H9 (cell line): ENCODE results near the gene DES. TPM values are rescaled to one million over a fixed set of nuclear protein-coding genes. Genes with fewer than 3 reads are reported as not detected.

Experiments
- DNase-seq: peaks from one replicate; pipeline ENCODE4 v3.0.0-alpha.2; 2017
- H2AFZ ChIP-seq: one replicate; pipeline ENCODE4 v1.6.1; 2013; ENCODE audit warnings: mild to moderate bottlenecking, low read length, control low read depth, moderate library complexity
- H2AK5ac ChIP-seq: 2 replicates; pipeline ENCODE4 v1.6.1; 2013; ENCODE audit warnings: low read length, control low read depth, mixed read lengths; ENCODE audit not compliant: insufficient read length
- H2BK120ac ChIP-seq: one replicate; pipeline ENCODE4 v1.6.1; 2013; ENCODE audit warnings: low read depth, mild to moderate bottlenecking, low read length, control low read depth, inconsistent platforms; ENCODE audit not compliant: poor library complexity, severe bottlenecking
- H2BK12ac ChIP-seq: 2 replicates; pipeline ENCODE4 v1.6.1; 2013; ENCODE audit warnings: low read length, control low read depth, mixed read lengths, low read depth; ENCODE audit not compliant: insufficient read length
- H2BK15ac ChIP-seq: 2 replicates; pipeline ENCODE4 v1.6.1; 2013; ENCODE audit warnings: low read depth, low read length, control low read depth
- H2BK20ac ChIP-seq: one replicate; pipeline ENCODE4 v1.6.1; 2013; ENCODE audit warnings: low read depth, mild to moderate bottlenecking, low read length, control low read depth, inconsistent platforms; ENCODE audit not compliant: poor library complexity, severe bottlenecking
- H2BK5ac ChIP-seq: 2 replicates; pipeline ENCODE4 v1.6.1; 2013; ENCODE audit warnings: low read length, control low read depth, mixed read lengths; ENCODE audit not compliant: insufficient read length
- H3K14ac ChIP-seq: 2 replicates; pipeline ENCODE4 v1.6.1; 2013; ENCODE audit warnings: low read length, control low read depth; ENCODE audit not compliant: insufficient read depth
- H3K18ac ChIP-seq: 2 replicates; pipeline ENCODE4 v1.6.1; 2013; ENCODE audit warnings: low read depth, mild to moderate bottlenecking, mixed read lengths, low read length, control low read depth; ENCODE audit not compliant: insufficient read length
- H3K23ac ChIP-seq: 2 replicates; pipeline ENCODE4 v1.6.1; 2013; ENCODE audit warnings: low read length, control low read depth, mixed read lengths, low read depth; ENCODE audit not compliant: insufficient read length
- H3K23me2 ChIP-seq: 2 replicates; pipeline ENCODE4 v1.6.1; 2013; ENCODE audit warnings: low read depth, mild to moderate bottlenecking, mixed read lengths, low read length, control low read depth; ENCODE audit not compliant: insufficient read length, poor library complexity, severe bottlenecking
- H3K27ac ChIP-seq: 2 replicates; pipeline ENCODE4 v1.5.1; 2013; ENCODE audit warnings: low read length, control low read depth, mixed read lengths, low read depth; ENCODE audit not compliant: insufficient read length
- H3K27me3 ChIP-seq: 2 replicates; pipeline ENCODE4 v1.6.1; 2013; ENCODE audit warnings: low read length, control low read depth, inconsistent platforms; ENCODE audit not compliant: insufficient read depth
- H3K4ac ChIP-seq: 2 replicates; pipeline ENCODE4 v1.6.1; 2013; ENCODE audit warnings: low read depth, mild to moderate bottlenecking, control low read depth, inconsistent platforms, low read length, moderate library complexity
- H3K4me1 ChIP-seq: 2 replicates; pipeline ENCODE4 v1.6.1; 2013; ENCODE audit warnings: low read length, control low read depth, inconsistent platforms; ENCODE audit not compliant: insufficient read depth
- H3K4me2 ChIP-seq: 2 replicates; pipeline ENCODE4 v1.6.1; 2013; ENCODE audit warnings: low read length, control low read depth, mixed read lengths; ENCODE audit not compliant: insufficient read length, insufficient read depth
- H3K56ac ChIP-seq: 2 replicates; pipeline ENCODE4 v1.6.1; 2013; ENCODE audit warnings: low read depth, mild to moderate bottlenecking, mixed read lengths, low read length, control low read depth; ENCODE audit not compliant: insufficient read length
- H3K79me1 ChIP-seq: 2 replicates; pipeline ENCODE4 v1.6.1; 2013; ENCODE audit warnings: low read depth, mild to moderate bottlenecking, moderate library complexity, low read length, control low read depth, inconsistent platforms; ENCODE audit not compliant: insufficient read depth, poor library complexity, severe bottlenecking
- H3K79me2 ChIP-seq: 2 replicates; pipeline ENCODE4 v1.6.1; 2013; ENCODE audit warnings: low read length, control low read depth, inconsistent platforms; ENCODE audit not compliant: insufficient read depth
- H3K9ac ChIP-seq: 2 replicates; pipeline ENCODE4 v1.6.1; 2013; ENCODE audit warnings: low read length, control low read depth, mixed read lengths; ENCODE audit not compliant: insufficient read length; ENCODE audit errors: extremely low read depth
- H3K9me3 ChIP-seq: one replicate; pipeline ENCODE4 v1.6.1; 2013; ENCODE audit warnings: low read depth, low read length, inconsistent platforms; ENCODE audit not compliant: control insufficient read depth
- H3T11ph ChIP-seq: one replicate; pipeline ENCODE4 v1.6.1; 2013; ENCODE audit warnings: mild to moderate bottlenecking, low read length, control low read depth, inconsistent platforms
- H4K20me1 ChIP-seq: one replicate; pipeline ENCODE4 v1.6.1; 2013; ENCODE audit not compliant: control insufficient read depth, insufficient read length, insufficient read depth
- H4K5ac ChIP-seq: 2 replicates; pipeline ENCODE4 v1.6.1; 2013; ENCODE audit warnings: low read depth, mild to moderate bottlenecking, mixed read lengths, low read length, control low read depth; ENCODE audit not compliant: insufficient read length
- H4K8ac ChIP-seq: replicated peaks from 2 replicates; pipeline ENCODE4 v1.6.1; 2013; ENCODE audit warnings: low read length, control low read depth, mixed read lengths, low read depth; ENCODE audit not compliant: insufficient read length
- H4K91ac ChIP-seq: 2 replicates; pipeline ENCODE4 v1.6.1; 2013; ENCODE audit warnings: low read depth, mild to moderate bottlenecking, moderate library complexity, mixed read lengths, low read length, control low read depth; ENCODE audit not compliant: insufficient read length
- H3K27ac Mint-ChIP-seq, 3 experiments: 2 replicates in 2 of 3; 3 replicates in 1 of 3; pipeline ENCODE4 v1.8.0; 2020 to 2021; ENCODE audit warnings: mixed read lengths in 3 of 3, mild to moderate bottlenecking in 1 of 3, moderate library complexity in 1 of 3
- H3K27me3 Mint-ChIP-seq: 2 replicates; pipeline ENCODE4 v1.8.0; 2021; ENCODE audit warnings: low read depth, mild to moderate bottlenecking, moderate library complexity, mixed read lengths
- H3K36me3 Mint-ChIP-seq, 3 experiments: 2 replicates in 2 of 3; 3 replicates in 1 of 3; pipeline ENCODE4 v1.8.0; 2020 to 2021; ENCODE audit warnings: low read depth in 3 of 3, mixed read lengths in 3 of 3; ENCODE audit not compliant: insufficient read depth in 1 of 3
- H3K4me1 Mint-ChIP-seq, 2 experiments: 2 replicates each; pipeline ENCODE4 v1.8.0; 2020; ENCODE audit warnings: mixed read lengths in 2 of 2
- H3K4me3 Mint-ChIP-seq, 2 experiments: 2 replicates in 1 of 2; 3 replicates in 1 of 2; pipeline ENCODE4 v1.8.0; 2020 to 2021; ENCODE audit warnings: mild to moderate bottlenecking in 2 of 2, mixed read lengths in 2 of 2, moderate library complexity in 1 of 2
- H3K9me3 Mint-ChIP-seq, 2 experiments: 2 replicates in 1 of 2; 3 replicates in 1 of 2; pipeline ENCODE4 v1.8.0; 2020; ENCODE audit warnings: mild to moderate bottlenecking in 2 of 2, mixed read lengths in 2 of 2, moderate library complexity in 1 of 2
- CTCF ChIP-seq: fragments of 200-600 bp; sonication (generic); conservative IDR thresholded peaks from 3 replicates; pipeline ENCODE4 v1.8.0; 2021; ENCODE audit warnings: antibody characterized with exemption, mild to moderate bottlenecking
- WGBS: extraction: QIAGEN DNeasy Blood & Tissue Kit; methylation state at CpG from one replicate; pipeline ENCODE4 v1.1.7; 2013; ENCODE audit warnings: missing lambda C conversion rate, low lambda C conversion rate, mixed read lengths; ENCODE audit not compliant: insufficient read length; ENCODE audit errors: extremely low coverage; 5-methylcytosine and 5-hydroxymethylcytosine counted together
- total RNA-seq: library from RNA; stranded (reverse); gene quantifications from 2 replicates; pipeline ENCODE4 v1.2.1, GENCODE V29; 2021

Gene DES
- total RNA-seq, 1 experiment from 2014 or later = 4.6 TPM

GRCh38 chr2:219469186-219469724 lies 51.1 kb downstream of the DES start:
- TF ChIP-seq CTCF = no peak
- peaks cover 5% of the 10 kb centered on the region; the same call in 1 of the 2 replicates for H3K27me3 Mint-ChIP-seq
- Histone ChIP-seq H3K9ac (no peak overlapping the region), H3K4me1 (no peaks in the 10 kb centered on the region), H3K23ac (no peak overlapping the region), H3K4me2 (no peak overlapping the region), H4K8ac (no peak overlapping the region), H3K14ac (no peak overlapping the region), H3K18ac (no peak overlapping the region), H2BK5ac (no peak overlapping the region), H3K27me3 (no peaks in the 10 kb centered on the region), H3T11ph (no peak overlapping the region), H4K20me1 (no peaks in the 10 kb centered on the region), H3K9me3 (no peaks in the 10 kb centered on the region), H2BK120ac (no peak overlapping the region), H2BK20ac (no peak overlapping the region), H3K79me1 (no peaks in the 10 kb centered on the region), H3K23me2 (no peaks in the 10 kb centered on the region), H2BK15ac (no peak overlapping the region), H3K27ac (no peak overlapping the region), H3K4ac (no peak overlapping the region), H2AFZ (no peak overlapping the region), H3K56ac (no peak overlapping the region), H3K79me2 (no peaks in the 10 kb centered on the region), H4K91ac (no peak overlapping the region), H2AK5ac (no peak overlapping the region), H4K5ac (no peak overlapping the region), H2BK12ac (no peak overlapping the region)
- no peak for DNase-seq
- H3K27ac Mint-ChIP-seq = no peak overlapping the region
- H3K36me3 Mint-ChIP-seq = peaks cover 0 to 12% (median 0%) of the 10 kb centered on the region in 3 experiments; a peak in 3 of 7 replicates
- H3K4me3 Mint-ChIP-seq = no peak overlapping the region
- no peaks in the 10 kb centered on the region; a peak in 1 of 5 replicates for H3K9me3 Mint-ChIP-seq
- WGBS = no CpG with 5 or more reads among the region's 16 CpGs
- H3K4me1 Mint-ChIP-seq = no peaks in the 10 kb centered on the region
